Measurements from ENCODE around the gene HSBP1.
A peak's percentile ranks its signal among the peaks of the same experiment; 100 is the strongest.

The HSBP1 gene

DNA sequence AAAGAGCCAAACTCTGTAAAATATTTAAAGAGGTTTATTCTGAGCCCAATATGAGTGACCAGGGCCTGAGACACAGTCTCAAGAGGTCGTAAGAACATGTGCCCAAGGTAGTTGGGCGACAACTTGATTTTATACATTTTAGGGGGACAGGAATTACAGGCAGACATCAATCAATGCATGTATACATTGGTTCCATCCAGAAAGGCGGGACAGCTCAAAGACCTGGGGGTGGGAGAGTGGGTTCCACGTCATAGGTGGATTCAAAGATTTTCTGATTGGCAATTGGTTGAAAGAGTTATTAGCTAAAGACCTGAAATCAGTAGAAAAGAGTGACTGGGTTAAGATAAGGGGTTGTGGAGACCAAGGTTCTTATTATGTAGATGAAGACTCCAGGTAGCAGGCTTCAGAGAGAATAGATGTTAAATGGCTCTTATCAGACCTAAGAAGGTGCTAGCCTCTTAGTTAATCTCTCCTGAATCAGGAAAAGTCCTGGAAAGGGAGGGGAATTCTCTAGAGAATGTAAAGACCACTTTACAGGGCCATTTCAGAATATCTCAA lies 32.4 kb downstream of the HSBP1 start:
- Histone ChIP-seq H3K27me3 (ENCODE audit: control insufficient read depth, insufficient read depth, low read length) (no peaks in the 10 kb centered on the region), H3K27ac (ENCODE audit: low read depth, low read length) (peak overlapping the region; percentile 98)

DNA sequence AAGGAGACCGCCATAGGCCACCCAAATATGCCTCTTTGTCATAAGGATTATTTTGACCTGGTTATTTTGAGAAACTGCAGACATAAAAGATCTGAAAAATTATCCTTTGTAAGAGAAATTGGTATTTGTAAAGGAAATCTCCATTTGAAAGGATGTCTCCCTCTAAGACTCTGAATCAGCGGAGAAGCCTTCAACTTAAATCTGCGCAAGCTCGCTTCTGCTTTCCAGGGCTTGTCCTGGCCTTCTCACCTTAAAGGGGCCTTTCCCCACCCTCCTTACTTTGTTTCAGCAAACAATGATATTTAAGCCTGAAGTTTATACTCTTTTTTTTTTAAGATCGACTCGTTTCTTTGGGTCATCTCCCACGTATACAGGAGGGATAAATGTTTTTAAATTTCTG lies 34.5 kb downstream of the HSBP1 start:
- Histone ChIP-seq H3K36me3 (ENCODE audit: control insufficient read depth, insufficient read depth, low read length) (no peaks in the 10 kb centered on the region), H3K4me1 (ENCODE audit: control insufficient read depth, insufficient read depth, low read length) (peaks cover 58% of the 10 kb centered on the region), H3K27ac (ENCODE audit: low read depth, low read length) (peak overlapping the region; percentile 98), H3K9me3 (ENCODE audit: control insufficient read depth, insufficient read depth, low read length) (no peaks in the 10 kb centered on the region), H3K27me3 (ENCODE audit: control insufficient read depth, insufficient read depth, low read length) (no peaks in the 10 kb centered on the region), H3K9ac (ENCODE audit: low read depth, low read length) (0 out of 2 replicates have a peak overlapping the region, but pooled peaks have one; percentile 5), H3K4me3 (ENCODE audit: low read depth, low read length) (no peak overlapping the region)

More for the DNA sequence above, 32.4 kb downstream of the HSBP1 start:
- Histone ChIP-seq H3K9me3 (ENCODE audit: control insufficient read depth, insufficient read depth, low read length) (no peaks in the 10 kb centered on the region), H3K4me3 (ENCODE audit: low read depth, low read length) (peak overlapping the region; percentile 38; the same call in 1 of the 2 replicates), H3K9ac (ENCODE audit: low read depth, low read length) (peak overlapping the region; percentile 47; the same call in 1 of the 2 replicates), H3K36me3 (ENCODE audit: control insufficient read depth, insufficient read depth, low read length) (no peaks in the 10 kb centered on the region), H3K4me1 (ENCODE audit: control insufficient read depth, insufficient read depth, low read length) (peaks cover 70% of the 10 kb centered on the region)

DNA sequence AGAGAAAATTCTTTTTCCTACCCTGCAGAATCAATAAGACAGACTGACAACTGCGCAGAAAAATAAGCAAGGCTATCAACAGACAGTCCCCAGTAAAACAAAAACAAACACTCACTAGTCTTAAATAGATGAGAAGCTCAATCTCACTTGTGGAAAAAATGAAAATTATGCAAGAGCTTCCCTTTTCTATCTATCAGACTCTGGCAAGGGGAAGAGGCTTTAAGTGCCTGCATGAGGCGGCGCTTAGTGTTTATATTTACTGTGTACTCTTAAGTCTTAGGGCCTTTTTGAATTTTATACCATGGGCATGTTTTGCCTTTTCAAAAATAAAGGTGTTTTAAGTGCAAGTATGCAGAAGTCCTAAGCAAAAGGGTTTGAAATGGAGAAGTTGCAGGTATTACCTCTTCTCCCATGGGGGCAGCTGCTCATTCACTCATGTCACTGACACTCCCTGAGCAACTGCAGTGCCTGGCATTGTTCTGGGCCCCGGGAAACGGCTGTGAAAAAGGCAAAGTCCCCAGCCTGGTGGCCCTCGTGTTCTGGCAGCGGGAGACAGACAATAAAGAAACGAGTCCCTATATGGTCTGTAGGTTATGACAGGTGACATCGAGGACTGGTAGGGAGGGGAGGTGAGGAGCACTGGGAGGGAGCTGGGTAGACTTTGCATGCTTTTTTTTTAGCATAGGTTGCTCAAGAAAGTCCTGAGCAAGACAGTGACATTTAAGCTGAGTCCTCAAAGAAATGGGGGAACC lies 35.2 kb downstream of the HSBP1 start:
- 0 out of 2 replicates have a peak overlapping the region, but pooled peaks have one; percentile 5 for H3K9ac ChIP-seq (ENCODE audit: low read depth, low read length)

DNA sequence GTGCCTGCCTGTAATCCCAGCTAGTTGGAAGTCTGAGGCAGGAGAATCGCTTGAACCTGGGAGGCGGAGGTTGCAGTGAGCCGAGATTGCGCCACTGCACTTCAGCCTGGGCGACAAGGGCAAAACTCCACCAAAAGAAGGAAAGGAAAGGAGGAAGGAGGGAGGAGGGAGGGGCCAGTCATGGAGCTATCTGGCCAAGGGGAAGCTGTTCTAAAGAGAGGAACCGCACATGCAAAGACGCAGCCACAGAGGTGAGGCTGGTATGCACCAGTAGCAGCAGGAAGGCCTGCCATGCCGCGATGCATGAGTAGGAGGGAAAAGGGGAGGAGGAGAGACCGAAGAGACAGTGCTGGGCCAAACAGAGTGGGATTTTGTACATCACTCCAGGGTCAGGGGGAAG lies 35.9 kb downstream of the HSBP1 start:
- Histone ChIP-seq H3K36me3 (ENCODE audit: control insufficient read depth, insufficient read depth, low read length) (no peaks in the 10 kb centered on the region), H3K9me3 (ENCODE audit: control insufficient read depth, insufficient read depth, low read length) (no peaks in the 10 kb centered on the region), H3K4me3 (ENCODE audit: low read depth, low read length) (no peak overlapping the region), H3K9ac (ENCODE audit: low read depth, low read length) (peak overlapping the region; percentile 7; the same call in 1 of the 2 replicates), H3K4me1 (ENCODE audit: control insufficient read depth, insufficient read depth, low read length) (peaks cover 61% of the 10 kb centered on the region), H3K27ac (ENCODE audit: low read depth, low read length) (peak overlapping the region; percentile 32), H3K27me3 (ENCODE audit: control insufficient read depth, insufficient read depth, low read length) (no peaks in the 10 kb centered on the region)

More for the DNA sequence above, 35.2 kb downstream of the HSBP1 start:
- no peaks in the 10 kb centered on the region for H3K27me3 ChIP-seq (ENCODE audit: control insufficient read depth, insufficient read depth, low read length)
- H3K27ac ChIP-seq (ENCODE audit: low read depth, low read length) = peak overlapping the region; percentile 98
- H3K36me3 ChIP-seq (ENCODE audit: control insufficient read depth, insufficient read depth, low read length) = no peaks in the 10 kb centered on the region
- H3K9me3 ChIP-seq (ENCODE audit: control insufficient read depth, insufficient read depth, low read length) = no peaks in the 10 kb centered on the region
- H3K4me3 ChIP-seq (ENCODE audit: low read depth, low read length) = no peak overlapping the region
- H3K4me1 ChIP-seq (ENCODE audit: control insufficient read depth, insufficient read depth, low read length) = peaks cover 64% of the 10 kb centered on the region

DNA sequence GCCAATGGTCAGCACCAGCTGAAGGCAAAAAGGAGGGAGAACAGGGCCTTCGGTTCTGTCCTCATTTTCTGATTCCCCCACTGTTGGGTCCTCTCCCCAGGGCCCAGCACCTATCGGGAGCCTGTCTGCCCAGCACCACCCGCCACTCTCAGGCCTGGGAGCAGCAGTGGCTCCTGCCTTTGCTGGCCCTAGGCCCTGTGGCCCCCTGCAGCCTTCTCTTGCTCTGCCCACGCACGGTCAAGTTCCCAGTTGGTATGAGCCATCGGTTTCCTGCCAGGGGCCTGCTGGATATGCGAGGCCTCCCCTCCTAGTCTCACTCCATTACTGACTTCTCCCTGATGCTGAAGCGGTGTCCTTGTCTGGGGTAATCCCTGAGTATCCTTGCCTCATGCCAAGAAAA lies 37.5 kb downstream of the HSBP1 start:
- no peak overlapping the region for H3K27ac ChIP-seq (ENCODE audit: low read depth, low read length)
- no peaks in the 10 kb centered on the region for H3K9me3 ChIP-seq (ENCODE audit: control insufficient read depth, insufficient read depth, low read length)
- H3K4me1 ChIP-seq (ENCODE audit: control insufficient read depth, insufficient read depth, low read length) = peaks cover 60% of the 10 kb centered on the region
- no peaks in the 10 kb centered on the region for H3K27me3 ChIP-seq (ENCODE audit: control insufficient read depth, insufficient read depth, low read length)
- no peak overlapping the region for H3K4me3 ChIP-seq (ENCODE audit: low read depth, low read length)
- no peaks in the 10 kb centered on the region for H3K36me3 ChIP-seq (ENCODE audit: control insufficient read depth, insufficient read depth, low read length)
- H3K9ac ChIP-seq (ENCODE audit: low read depth, low read length) = no peak overlapping the region

DNA sequence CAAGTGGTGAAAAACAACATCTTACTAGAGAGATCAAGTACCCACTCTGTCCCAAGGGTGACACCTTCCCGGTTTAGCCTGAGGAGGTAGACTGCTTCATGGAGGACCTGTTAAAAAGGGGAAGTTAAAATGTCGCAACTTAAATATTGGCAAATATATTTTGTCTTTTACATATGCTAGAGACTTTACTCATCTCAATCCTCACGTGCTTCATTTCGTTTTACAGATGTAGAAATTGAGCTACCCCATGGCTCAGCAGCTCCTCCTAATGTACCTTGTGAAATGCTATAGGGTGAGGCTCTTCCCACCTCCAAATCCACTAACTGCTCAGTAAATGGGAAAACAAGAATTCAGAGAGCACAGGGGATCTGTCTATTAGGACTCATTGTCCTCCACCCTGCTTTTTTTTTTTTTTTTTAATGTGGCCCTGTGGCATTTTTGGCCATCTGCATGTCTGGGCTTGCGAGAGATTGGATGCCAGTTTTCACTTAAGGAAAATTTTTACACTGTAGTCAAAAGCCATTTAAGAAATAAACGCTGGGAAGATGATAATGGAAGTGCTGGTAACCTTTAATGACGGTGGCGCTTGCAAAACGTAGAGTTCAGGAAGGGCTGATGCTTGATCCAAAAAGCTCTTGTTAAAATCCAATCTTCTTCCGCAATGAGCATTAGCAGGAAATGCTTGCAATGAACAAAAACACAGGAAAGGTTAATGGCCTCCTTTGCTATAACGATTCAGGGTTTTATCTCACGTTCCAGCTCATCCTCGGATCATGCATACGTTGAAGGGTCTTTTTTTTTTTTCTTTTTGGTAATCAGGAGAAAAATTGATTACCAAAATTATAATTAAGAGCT lies 39.8 kb downstream of the HSBP1 start:
- H3K4me1 ChIP-seq (ENCODE audit: control insufficient read depth, insufficient read depth, low read length) = peaks cover 43% of the 10 kb centered on the region
- H3K4me3 ChIP-seq (ENCODE audit: low read depth, low read length) = no peak overlapping the region
- H3K27ac ChIP-seq (ENCODE audit: low read depth, low read length) = no peak overlapping the region
- H3K9ac ChIP-seq (ENCODE audit: low read depth, low read length) = no peak overlapping the region
- H3K9me3 ChIP-seq (ENCODE audit: control insufficient read depth, insufficient read depth, low read length) = no peaks in the 10 kb centered on the region
- H3K27me3 ChIP-seq (ENCODE audit: control insufficient read depth, insufficient read depth, low read length) = no peaks in the 10 kb centered on the region
- no peaks in the 10 kb centered on the region for H3K36me3 ChIP-seq (ENCODE audit: control insufficient read depth, insufficient read depth, low read length)

DNA sequence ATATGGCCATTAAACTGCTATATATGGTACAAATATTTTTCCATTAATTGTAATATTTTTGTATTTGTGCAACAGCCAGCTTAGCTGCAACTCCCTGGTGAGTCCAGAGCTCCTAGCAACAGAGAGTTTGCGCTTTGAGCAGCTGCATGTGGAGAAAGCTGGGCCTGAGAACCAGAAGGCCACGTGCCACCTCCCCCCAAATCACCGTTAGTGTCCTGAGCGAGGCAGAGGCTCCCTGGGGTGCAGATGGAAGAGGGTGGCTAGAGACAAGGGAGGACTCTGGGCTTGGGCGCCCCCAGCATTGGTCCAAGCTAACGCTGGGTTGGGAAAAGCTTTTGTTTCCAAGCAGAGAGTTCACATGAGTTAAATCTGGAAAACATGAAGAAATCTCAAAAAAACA lies 41.6 kb downstream of the HSBP1 start:
- no peak overlapping the region for H3K9ac ChIP-seq (ENCODE audit: low read depth, low read length)
- H3K27me3 ChIP-seq (ENCODE audit: control insufficient read depth, insufficient read depth, low read length) = no peaks in the 10 kb centered on the region
- no peak overlapping the region for H3K27ac ChIP-seq (ENCODE audit: low read depth, low read length)
- H3K4me1 ChIP-seq (ENCODE audit: control insufficient read depth, insufficient read depth, low read length) = peaks cover 25% of the 10 kb centered on the region
- no peak overlapping the region for H3K4me3 ChIP-seq (ENCODE audit: low read depth, low read length)
- no peaks in the 10 kb centered on the region for H3K9me3 ChIP-seq (ENCODE audit: control insufficient read depth, insufficient read depth, low read length)
- no peaks in the 10 kb centered on the region for H3K36me3 ChIP-seq (ENCODE audit: control insufficient read depth, insufficient read depth, low read length)

DNA sequence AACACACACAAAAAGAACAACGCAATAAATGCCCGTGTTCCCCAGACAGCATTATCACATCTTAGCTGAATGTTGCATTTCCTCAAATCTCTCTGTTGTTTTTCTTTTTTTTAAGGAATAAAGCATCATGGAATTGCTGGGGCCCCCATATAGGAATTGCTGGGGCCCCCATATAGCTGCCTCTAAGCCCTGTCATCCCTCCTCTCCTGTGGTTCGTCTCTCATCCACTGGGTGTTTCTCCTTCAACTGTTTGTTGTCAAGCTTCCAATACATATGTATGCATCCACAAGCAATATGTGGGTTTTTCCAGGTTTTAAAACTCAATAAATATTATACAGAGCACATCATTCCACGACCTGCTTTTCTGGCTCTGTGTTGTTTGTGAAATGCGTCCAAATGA lies 43.2 kb downstream of the HSBP1 start:
- no peak overlapping the region for H3K4me3 ChIP-seq (ENCODE audit: low read depth, low read length)
- H3K4me1 ChIP-seq (ENCODE audit: control insufficient read depth, insufficient read depth, low read length) = peaks cover 24% of the 10 kb centered on the region
- no peaks in the 10 kb centered on the region for H3K36me3 ChIP-seq (ENCODE audit: control insufficient read depth, insufficient read depth, low read length)
- H3K27me3 ChIP-seq (ENCODE audit: control insufficient read depth, insufficient read depth, low read length) = no peaks in the 10 kb centered on the region
- no peak overlapping the region for H3K9ac ChIP-seq (ENCODE audit: low read depth, low read length)
- no peak overlapping the region for H3K27ac ChIP-seq (ENCODE audit: low read depth, low read length)
- H3K9me3 ChIP-seq (ENCODE audit: control insufficient read depth, insufficient read depth, low read length) = no peaks in the 10 kb centered on the region

DNA sequence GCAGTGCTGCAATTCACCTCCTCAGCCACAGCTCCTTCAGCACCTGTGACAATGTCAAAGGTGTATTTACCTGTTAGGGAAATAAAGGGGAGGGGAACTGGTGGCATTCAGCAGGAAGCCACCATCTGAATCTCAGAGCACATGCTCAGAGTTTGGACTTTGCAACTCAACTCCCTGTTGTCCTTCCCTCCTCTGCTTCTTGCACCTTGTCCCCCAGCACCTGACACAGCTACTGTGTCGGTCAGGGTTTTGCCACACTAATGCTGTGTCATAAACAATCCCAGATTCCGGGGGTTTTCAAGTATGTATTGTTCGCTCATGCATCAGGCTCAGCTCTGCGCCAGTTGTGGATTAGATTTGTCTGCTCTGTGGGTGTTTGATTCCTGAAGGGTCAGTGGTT lies 43.7 kb downstream of the HSBP1 start:
- no peaks in the 10 kb centered on the region for H3K27me3 ChIP-seq (ENCODE audit: control insufficient read depth, insufficient read depth, low read length)
- H3K9ac ChIP-seq (ENCODE audit: low read depth, low read length) = no peak overlapping the region

DNA sequence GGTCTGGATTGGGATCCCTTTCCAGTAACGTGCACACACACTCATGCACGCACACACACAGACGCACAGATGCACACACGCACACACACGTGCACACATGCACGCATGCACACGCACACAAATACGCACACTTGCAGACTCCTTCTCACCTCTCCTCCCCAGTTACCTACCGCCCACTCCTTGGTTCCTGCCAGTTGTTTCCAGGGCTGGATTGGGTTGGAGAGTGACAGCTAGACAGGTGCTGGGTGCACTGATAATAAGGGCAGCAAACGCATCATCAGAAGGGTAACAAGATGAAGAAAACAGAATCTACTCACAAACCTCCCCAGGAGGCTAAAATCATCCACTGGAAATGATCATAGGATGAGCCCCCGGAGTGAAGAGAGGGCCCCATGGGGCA lies 45.0 kb downstream of the HSBP1 start:
- Histone ChIP-seq H3K36me3 (ENCODE audit: control insufficient read depth, insufficient read depth, low read length) (no peaks in the 10 kb centered on the region), H3K4me1 (ENCODE audit: control insufficient read depth, insufficient read depth, low read length) (peaks cover 18% of the 10 kb centered on the region), H3K27me3 (ENCODE audit: control insufficient read depth, insufficient read depth, low read length) (no peaks in the 10 kb centered on the region), H3K9ac (ENCODE audit: low read depth, low read length) (no peak overlapping the region), H3K9me3 (ENCODE audit: control insufficient read depth, insufficient read depth, low read length) (no peaks in the 10 kb centered on the region), H3K4me3 (ENCODE audit: low read depth, low read length) (no peak overlapping the region), H3K27ac (ENCODE audit: low read depth, low read length) (no peak overlapping the region)

More for the DNA sequence above, 43.7 kb downstream of the HSBP1 start:
- H3K4me1 ChIP-seq (ENCODE audit: control insufficient read depth, insufficient read depth, low read length) = peaks cover 24% of the 10 kb centered on the region
- no peaks in the 10 kb centered on the region for H3K9me3 ChIP-seq (ENCODE audit: control insufficient read depth, insufficient read depth, low read length)
- no peak overlapping the region for H3K27ac ChIP-seq (ENCODE audit: low read depth, low read length)
- H3K4me3 ChIP-seq (ENCODE audit: low read depth, low read length) = no peak overlapping the region
- no peaks in the 10 kb centered on the region for H3K36me3 ChIP-seq (ENCODE audit: control insufficient read depth, insufficient read depth, low read length)

DNA sequence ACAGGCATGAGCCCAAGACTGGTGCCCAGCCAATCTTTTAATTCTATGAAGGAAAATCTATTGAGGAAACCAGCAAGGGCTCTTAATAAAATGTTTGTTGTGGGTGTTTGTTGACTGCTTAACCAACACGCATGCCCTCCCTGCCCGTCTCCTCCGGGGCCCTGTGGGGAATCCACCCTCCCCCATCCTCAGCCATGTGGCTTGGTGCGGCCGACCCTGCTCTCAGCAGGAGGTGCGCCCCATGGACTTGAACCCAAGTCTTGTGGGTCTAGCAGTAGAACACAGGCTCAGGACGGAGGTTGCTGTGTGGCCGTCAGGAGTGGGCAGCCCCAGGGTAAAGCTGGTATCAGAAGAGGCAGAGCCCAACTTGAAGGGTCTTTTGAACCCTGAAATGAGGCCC lies 46.1 kb downstream of the HSBP1 start:
- Histone ChIP-seq H3K9me3 (ENCODE audit: control insufficient read depth, insufficient read depth, low read length) (no peaks in the 10 kb centered on the region), H3K4me3 (ENCODE audit: low read depth, low read length) (no peak overlapping the region), H3K9ac (ENCODE audit: low read depth, low read length) (no peak overlapping the region), H3K4me1 (ENCODE audit: control insufficient read depth, insufficient read depth, low read length) (peaks cover 12% of the 10 kb centered on the region), H3K27ac (ENCODE audit: low read depth, low read length) (no peak overlapping the region), H3K27me3 (ENCODE audit: control insufficient read depth, insufficient read depth, low read length) (no peaks in the 10 kb centered on the region), H3K36me3 (ENCODE audit: control insufficient read depth, insufficient read depth, low read length) (no peaks in the 10 kb centered on the region)

All from HUES48 (cell line).